NCI-H524 (cell line): Measurements from ENCODE around the gene SH3GL1.

ENCODE experiments used
- DNase-seq, 2 experiments: peaks; one replicate each; lab custom pipeline; 2025; lab: John Stamatoyannopoulos, UW

SH3GL1 gene

DNA sequence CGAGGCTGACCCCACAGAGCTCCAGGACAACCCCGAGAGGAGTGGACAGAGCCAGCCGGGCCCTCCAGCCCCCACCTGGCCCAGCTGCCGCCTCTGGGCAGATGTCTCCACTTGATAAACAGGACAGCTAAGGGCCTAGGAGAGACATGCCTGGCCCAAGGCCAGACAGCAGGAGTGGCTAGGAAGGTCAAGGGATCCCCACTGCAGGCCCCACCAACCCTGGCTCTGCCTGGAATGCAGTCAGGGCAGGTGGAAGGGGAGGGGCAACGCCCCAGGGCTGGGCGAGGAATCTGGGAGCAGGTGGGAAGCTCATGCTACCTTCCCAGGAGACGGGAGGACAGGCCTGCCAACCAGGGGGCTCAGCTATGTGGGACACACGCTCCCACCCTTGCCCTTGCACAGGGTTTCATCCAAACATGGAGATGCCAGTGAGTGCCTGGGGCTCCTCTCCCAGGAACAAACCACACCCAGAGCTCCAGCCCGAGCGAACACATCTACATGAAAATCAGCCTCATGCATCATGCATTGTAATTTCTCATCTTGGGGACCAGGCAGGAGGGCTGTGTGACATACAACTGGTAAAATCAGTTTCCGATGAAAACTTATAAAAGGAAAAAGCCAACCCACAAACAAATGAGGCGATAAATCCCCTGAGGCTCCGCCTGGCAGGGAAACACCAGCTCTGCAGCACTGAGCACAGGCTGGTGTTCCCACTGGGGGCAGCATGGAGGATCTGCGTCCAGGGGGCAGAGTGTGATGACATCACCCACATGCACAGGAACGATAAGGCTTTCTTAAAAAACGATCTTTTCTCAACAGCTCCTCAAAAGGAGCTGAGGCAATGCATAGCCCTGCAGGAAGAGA, 25.0 kb downstream of the SH3GL1 start:
- no peak for DNase-seq

DNA sequence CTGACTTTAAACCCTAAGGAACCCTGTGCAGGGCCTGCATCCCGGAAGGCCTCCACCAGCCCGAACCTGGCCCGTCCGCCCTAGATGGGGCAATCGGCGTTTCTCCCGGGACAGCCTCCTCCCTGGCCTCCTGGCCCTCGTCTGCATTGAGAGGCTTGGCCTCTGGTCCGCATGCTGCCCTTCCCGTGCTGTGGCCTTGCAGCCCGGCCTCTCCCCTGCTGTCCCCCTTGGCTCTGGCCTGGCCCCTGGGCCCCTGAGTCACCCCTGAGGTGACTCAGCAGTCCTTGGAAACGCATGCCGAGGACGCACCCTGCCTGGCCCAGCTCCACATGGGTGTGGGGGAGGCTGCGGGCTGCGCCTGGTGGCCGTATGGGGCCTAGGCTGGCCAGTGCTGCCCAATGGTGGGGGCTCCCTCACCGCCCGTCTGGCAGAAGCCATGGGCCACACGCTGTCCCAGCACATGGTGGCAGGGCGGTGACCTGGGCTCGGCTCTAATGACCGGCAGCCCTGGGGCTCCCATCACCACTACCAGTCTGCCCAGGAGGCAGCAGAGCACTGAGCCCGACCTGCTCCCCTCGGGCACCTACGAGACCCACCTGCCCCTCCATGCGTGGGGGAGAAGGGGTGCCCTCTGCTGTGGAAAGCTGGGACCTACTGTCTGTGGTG, 25.7 kb downstream of the SH3GL1 start:
- DNase-seq = no peak

DNA sequence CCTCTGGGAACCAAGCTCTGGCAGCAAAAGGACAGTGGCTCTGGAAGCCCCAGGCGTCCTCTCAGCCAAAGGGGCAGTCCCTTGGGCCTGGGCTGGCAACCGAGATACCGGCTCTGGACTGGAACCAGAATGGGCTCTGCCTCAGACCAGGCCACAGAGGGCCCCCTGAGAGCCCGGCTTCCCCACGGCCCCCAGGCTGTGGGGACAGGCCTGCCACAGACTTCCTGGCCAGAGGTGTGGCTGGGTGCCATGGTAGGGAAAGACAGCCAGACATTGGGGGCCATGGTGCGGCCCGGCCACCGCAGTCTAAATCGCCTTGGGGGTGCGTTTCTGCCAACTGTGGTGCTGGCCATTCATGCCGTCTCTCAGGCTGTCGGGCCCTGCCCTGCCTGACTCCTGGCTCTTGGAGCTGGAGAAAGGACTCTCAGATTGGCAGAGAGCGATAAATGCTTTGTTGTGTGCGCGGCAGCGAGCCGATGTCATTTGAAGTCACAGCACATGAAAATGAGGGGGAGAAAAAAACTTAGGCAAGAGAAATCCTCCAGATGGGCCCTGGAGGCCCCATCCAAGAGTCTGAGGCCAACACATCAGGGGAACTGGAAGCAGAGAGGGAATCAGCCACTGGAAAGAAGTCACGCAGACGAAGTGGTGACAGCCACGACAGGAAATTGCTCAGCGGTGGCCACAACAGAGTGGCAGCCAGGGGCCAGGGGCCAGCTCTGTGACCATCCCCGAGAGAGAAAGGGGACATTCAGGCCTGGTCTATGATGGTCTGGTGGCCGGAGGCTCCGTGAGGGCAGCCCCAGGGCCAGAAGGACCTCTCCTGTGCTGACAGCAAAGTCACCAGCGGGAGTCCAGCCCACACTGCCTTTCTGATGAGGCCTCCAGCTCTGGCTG, 26.5 kb downstream of the SH3GL1 start:
- DNase-seq = no peak

GRCh38 chr19:4373013-4373367, 27.4 kb downstream of the SH3GL1 start:
- no peak for DNase-seq

DNA sequence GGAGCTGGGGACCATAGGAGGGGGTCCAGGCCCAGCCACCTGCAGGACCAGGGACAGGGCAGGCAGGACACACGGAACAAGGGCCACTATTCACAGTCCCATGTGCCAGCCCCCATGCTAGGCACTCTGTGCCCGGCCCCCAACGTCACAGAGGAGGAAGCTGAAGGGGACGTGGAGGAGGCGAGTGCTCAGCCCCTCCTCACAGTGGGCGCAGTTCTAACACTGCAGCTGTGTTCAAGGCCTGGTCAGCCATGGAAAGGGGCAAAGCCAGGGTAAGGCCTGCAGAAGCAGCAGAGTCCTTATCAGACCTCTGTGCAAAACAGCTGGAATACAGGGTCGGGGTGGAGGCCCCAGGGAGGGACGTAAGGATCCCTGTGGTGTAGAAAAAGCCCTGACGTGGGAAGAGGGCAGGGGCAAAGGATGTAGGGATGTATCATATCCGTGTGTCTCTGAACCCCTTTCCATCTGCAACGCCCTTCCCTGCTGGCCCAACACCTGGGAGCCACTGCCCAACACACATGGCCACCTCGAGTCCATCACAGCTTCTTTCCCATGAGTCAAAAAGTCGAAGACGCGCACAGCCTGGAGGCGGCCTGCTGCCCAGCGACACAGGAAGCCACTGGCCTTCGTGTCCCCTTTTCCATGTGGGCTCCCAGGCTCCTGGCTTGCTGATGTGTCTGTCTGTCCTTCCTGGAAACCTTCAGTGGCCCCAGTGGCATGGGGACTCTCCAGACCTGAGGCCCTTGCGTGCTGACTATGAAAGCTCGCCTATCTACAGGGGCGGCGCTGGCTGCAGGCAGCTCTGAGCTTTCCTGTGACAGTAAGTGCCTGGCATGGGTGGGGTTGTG, 28.0 kb downstream of the SH3GL1 start:
- no peak for DNase-seq

- DNase-seq = peak in 1 of 2 experiments; percentile 56
Observed at GRCh38 chr19:4371247-4372164, 28.8 kb downstream of the SH3GL1 start.

GRCh38 chr19:4370418-4371041, 29.8 kb downstream of the SH3GL1 start:
- DNase-seq = no peak

DNA sequence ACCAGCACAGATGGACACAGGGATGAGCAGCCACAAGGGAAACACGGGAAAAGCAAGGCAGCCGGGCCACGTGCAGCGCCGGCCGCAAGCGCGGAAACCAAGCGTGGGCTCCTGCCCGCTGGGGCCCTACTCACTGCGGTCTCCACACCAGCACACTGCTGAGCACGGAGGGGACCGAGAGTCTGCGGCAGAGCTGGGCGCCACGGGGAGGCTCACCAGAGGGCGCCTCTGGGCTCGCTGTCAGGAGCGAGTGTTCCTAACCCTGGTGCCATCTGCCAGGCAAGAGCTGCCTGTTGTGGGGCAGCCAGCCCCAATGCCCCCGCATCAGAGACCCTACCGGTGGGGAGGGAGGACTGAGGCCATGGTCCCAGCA, 30.5 kb downstream of the SH3GL1 start:
- peak; percentile 35 to 75 for DNase-seq

GRCh38 chr19:4369109-4369887, 31.0 kb downstream of the SH3GL1 start:
- DNase-seq = no peak

- DNase-seq = no peak
Observed at GRCh38 chr19:4368128-4368820, 32.1 kb downstream of the SH3GL1 start.

DNA sequence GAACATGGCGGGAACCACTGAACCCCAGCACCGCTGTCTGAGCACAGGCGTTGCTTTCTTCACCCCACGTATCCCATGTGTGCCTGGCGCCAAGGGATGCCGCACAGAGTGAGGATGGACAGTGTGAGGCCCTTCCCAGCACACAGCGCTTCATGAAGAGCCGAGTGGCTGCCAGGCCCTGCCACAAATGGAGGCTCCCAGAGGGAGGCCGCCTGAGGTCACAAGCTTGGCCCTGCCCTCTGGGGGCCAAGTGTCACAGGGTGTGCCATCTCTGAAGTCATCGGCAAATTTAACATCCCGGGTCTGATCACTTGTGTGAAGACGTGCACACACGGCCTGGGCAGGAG, 32.6 kb downstream of the SH3GL1 start:
- DNase-seq = no peak

DNA sequence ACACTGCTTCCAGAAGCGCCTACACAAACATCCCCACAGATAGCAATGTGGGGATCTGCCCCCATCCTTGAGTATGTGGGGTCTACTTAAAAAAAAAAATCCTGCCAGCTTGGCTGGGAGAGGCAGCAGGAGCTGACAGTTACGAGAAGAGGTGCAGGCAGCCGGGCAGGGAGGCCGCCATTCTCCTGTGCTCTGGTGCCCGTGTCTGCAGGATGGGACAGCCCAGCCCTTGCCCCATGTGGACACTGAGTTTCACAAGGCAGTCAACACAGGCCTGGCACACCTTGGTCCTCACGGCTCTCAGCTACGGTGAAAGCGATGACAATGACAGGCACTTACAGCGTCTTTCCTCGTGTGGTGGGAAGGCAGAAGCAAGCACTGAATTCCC, 33.0 kb downstream of the SH3GL1 start:
- DNase-seq = no peak

DNA sequence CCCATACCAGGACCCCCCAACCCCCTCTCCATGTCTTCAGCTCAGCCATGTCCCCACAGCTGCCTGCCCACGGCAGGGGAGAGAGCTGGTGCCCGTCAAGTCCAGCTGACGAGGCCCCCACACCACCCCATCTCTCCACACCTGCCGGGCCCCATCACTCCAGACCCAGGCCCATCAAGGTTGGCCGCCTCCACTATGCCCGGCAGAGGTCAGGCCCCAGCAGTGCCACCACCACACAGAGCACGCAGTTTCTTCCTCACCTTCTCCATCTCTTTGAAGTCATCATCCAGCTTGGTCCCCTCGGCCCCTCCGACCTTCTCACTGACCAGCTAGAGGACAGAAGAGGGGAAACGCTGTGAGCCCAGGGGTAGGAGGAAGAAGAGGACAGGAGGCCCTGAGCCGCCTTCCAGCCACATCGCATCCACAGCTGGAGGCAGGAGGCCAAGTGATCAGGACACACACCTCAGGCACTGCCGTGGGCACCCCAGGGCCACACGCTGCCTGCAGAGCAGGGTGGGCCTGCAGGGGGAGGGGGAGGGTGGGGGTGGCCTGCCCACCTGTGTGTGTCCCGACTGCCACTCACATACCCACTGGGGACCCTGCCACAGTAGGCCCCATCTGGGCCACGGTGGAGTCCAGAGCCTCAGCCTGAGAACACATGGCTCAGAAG, 33.5 kb downstream of the SH3GL1 start:
- no peak for DNase-seq

GRCh38 chr19:4365791-4366665, 34.3 kb downstream of the SH3GL1 start:
- DNase-seq = no peak

DNA sequence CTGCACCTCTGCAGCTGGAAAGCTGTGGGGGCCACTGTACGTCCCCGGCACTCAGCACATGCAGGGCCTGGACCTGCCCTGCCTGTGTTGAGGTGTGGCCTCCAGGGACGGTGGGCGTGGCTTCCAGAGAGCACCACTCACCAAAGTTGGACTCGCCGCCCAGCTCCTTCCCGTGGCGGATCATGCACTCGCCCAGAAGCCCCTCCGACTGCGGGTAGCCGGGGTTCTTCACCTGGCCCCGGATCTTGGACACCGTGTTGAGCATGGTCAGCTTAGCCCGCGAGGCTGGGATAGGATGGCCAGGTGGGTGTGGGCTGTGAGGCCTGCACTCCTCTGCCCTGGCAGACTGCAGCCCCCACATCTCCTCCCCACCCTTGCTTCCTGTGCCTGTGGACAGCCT, 35.0 kb downstream of the SH3GL1 start:
- no peak for DNase-seq

- no peak for DNase-seq
Observed at GRCh38 chr19:4363571-4364304, 36.6 kb downstream of the SH3GL1 start.
